Vagina (tissue), 2 donors: Measurements from ENCODE around the gene LNX2.

Experiments
- POLR2A ChIP-seq, 2 donors: fragments of 450-650 bp; IDR thresholded peaks; one replicate each; pipeline ENCODE4 v1.6.1; 2017; ENCODE audit warnings: antibody characterized with exemption in 2 of 2, mild to moderate bottlenecking in 2 of 2, moderate library complexity in 2 of 2
- POLR2AphosphoS5 ChIP-seq, 2 donors: sonication (generic); formaldehyde crosslinking; IDR thresholded peaks; one replicate each; pipeline ENCODE4 v1.9.0; 2017; ENCODE audit warnings: antibody characterized with exemption in 2 of 2, mild to moderate bottlenecking in 2 of 2, low read depth in 1 of 2; ENCODE audit not compliant: insufficient read depth in 1 of 2

- TF ChIP-seq POLR2A (IDR thresholded peaks at IDR 0.05) (no peak), POLR2AphosphoS5 (IDR thresholded peaks at IDR 0.05; ENCODE audit: insufficient read depth in 1 of 2, low read depth in 1 of 2) (peak in 1 of 2 donors; percentile 2)
Measured at GRCh38 chr13:27622102-27622820, 1.9 kb upstream of the LNX2 start.
